Activated naive CD4-positive, alpha-beta T cell treated with anti-CD3 and anti-CD28 coated beads for 36 hours (primary cell): ENCODE measurements around the gene CAT. TPM values are rescaled to one million over a fixed set of nuclear protein-coding genes. Genes with fewer than 3 reads are reported as not detected.

Experiments
- CTCF ChIA-PET: fragments of 350-600 bp; sonication (Branson Sonifier 250); formaldehyde crosslinking; loops from one replicate; lab custom pipeline; 2021; ENCODE audit warnings: antibody characterized with exemption; lab: Charles Lee
- DNase-seq: peaks from one replicate; pipeline ENCODE4 v3.0.0-alpha.2; 2020
- H3K27ac Mint-ChIP-seq: one replicate; pipeline ENCODE4 v1.8.0; 2021; ENCODE audit warnings: mild to moderate bottlenecking, mixed read lengths
- H3K27me3 Mint-ChIP-seq: one replicate; pipeline ENCODE4 v1.8.0; 2021; ENCODE audit warnings: low read depth, mixed read lengths
- H3K36me3 Mint-ChIP-seq: one replicate; pipeline ENCODE4 v1.8.0; 2021; ENCODE audit warnings: low read depth, mixed read lengths
- H3K4me1 Mint-ChIP-seq: one replicate; pipeline ENCODE4 v1.8.0; 2021; ENCODE audit warnings: low read depth, mixed read lengths
- H3K4me3 Mint-ChIP-seq: one replicate; pipeline ENCODE4 v1.8.0; 2021; ENCODE audit warnings: mild to moderate bottlenecking, moderate library complexity, mixed read lengths
- H3K9me3 Mint-ChIP-seq: one replicate; pipeline ENCODE4 v1.8.0; 2021; ENCODE audit warnings: mixed read lengths
- intact Hi-C: fragments of 100-400 bp; cut with micrococcal nuclease; formaldehyde crosslinking; loops from one replicate; pipeline ENCODE4 v1.15.1; 2023
- total RNA-seq, 2 experiments: library from RNA; stranded (reverse); gene quantifications; one replicate each; pipeline ENCODE4 v1.2.3, GENCODE V29; 2021

Gene CAT
- total RNA-seq, 2 experiments from 2014 or later: 28.3 to 29.1 TPM

- Mint-ChIP-seq H3K27me3 (no peaks in the 10 kb centered on the region), H3K27ac (no peak overlapping the region), H3K4me3 (no peak overlapping the region), H3K9me3 (no peaks in the 10 kb centered on the region), H3K36me3 (peaks cover 3% of the 10 kb centered on the region), H3K4me1 (peaks cover 24% of the 10 kb centered on the region)
- intact Hi-C loops: no loop called here
- CTCF ChIA-PET: interaction anchor here (0.6 to 1.7 kb wide), 3 partner anchors 64 to 94 kb away, joined by 3 to 4 read pairs (median 4); no protein-coding TSS in a partner anchor
- DNase-seq: no peak
These were observed 9.7 kb downstream of the CAT start for GRCh38 chr11:34448223-34448994.

- Mint-ChIP-seq H3K9me3 (no peaks in the 10 kb centered on the region), H3K4me1 (peaks cover 21% of the 10 kb centered on the region), H3K36me3 (peaks cover 5% of the 10 kb centered on the region), H3K27me3 (no peaks in the 10 kb centered on the region), H3K4me3 (no peak overlapping the region), H3K27ac (no peak overlapping the region)
- CTCF ChIA-PET: interaction anchor here (0.9 to 1.7 kb wide), 2 partner anchors 64 to 95 kb away, joined by 4 read pairs; no protein-coding TSS in a partner anchor
- peak; percentile 49 for DNase-seq
- intact Hi-C loops: no loop called here
These were observed 10.3 kb downstream of the CAT start for GRCh38 chr11:34449013-34449412.

- Mint-ChIP-seq H3K36me3 (peaks cover 5% of the 10 kb centered on the region), H3K9me3 (no peaks in the 10 kb centered on the region), H3K4me3 (no peak overlapping the region), H3K27me3 (no peaks in the 10 kb centered on the region), H3K4me1 (peaks cover 19% of the 10 kb centered on the region), H3K27ac (no peak overlapping the region)
- DNase-seq: no peak
- intact Hi-C loops: no loop called here
- CTCF ChIA-PET: interaction anchor here (1.0 kb wide), 1 partner anchor 136 kb away, joined by 3 read pairs; no protein-coding TSS in a partner anchor
These were observed 12.3 kb downstream of the CAT start for GRCh38 chr11:34451053-34451452.

GRCh38 chr11:34454308-34455032, 15.7 kb downstream of the CAT start:
- peaks cover 14% of the 10 kb centered on the region for H3K36me3 Mint-ChIP-seq
- CTCF ChIA-PET: interaction anchor here (0.6 to 0.7 kb wide), 2 partner anchors 72 to 1199 kb away, joined by 3 read pairs; no protein-coding TSS in a partner anchor

GRCh38 chr11:34457607-34458006, 18.9 kb downstream of the CAT start:
- intact Hi-C loops: no loop called here

More at GRCh38 chr11:34454308-34455032, 15.7 kb downstream of the CAT start:
- H3K4me3 Mint-ChIP-seq: no peak overlapping the region
- no peaks in the 10 kb centered on the region for H3K4me1 Mint-ChIP-seq
- intact Hi-C loops: no loop called here
- H3K27me3 Mint-ChIP-seq: no peaks in the 10 kb centered on the region
- DNase-seq: no peak
- no peak overlapping the region for H3K27ac Mint-ChIP-seq
- no peaks in the 10 kb centered on the region for H3K9me3 Mint-ChIP-seq

GRCh38 chr11:34458525-34458924, 19.8 kb downstream of the CAT start:
- DNase-seq: no peak
- Mint-ChIP-seq H3K27me3 (no peaks in the 10 kb centered on the region), H3K4me3 (no peak overlapping the region), H3K36me3 (peaks cover 15% of the 10 kb centered on the region), H3K9me3 (no peaks in the 10 kb centered on the region), H3K4me1 (no peaks in the 10 kb centered on the region), H3K27ac (no peak overlapping the region)
- CTCF ChIA-PET: interaction anchor here (0.7 kb wide), 1 partner anchor 11 kb away, joined by 4 read pairs; no protein-coding TSS in a partner anchor
- intact Hi-C loops: no loop called here

More at GRCh38 chr11:34457607-34458006, 18.9 kb downstream of the CAT start:
- Mint-ChIP-seq H3K9me3 (no peaks in the 10 kb centered on the region), H3K4me1 (no peaks in the 10 kb centered on the region), H3K27me3 (no peaks in the 10 kb centered on the region), H3K36me3 (peaks cover 12% of the 10 kb centered on the region), H3K27ac (no peak overlapping the region), H3K4me3 (no peak overlapping the region)
- CTCF ChIA-PET: interaction anchor here (2.1 kb wide), 1 partner anchor 10 kb away, joined by 9 read pairs; no protein-coding TSS in a partner anchor
- no peak for DNase-seq

DNA sequence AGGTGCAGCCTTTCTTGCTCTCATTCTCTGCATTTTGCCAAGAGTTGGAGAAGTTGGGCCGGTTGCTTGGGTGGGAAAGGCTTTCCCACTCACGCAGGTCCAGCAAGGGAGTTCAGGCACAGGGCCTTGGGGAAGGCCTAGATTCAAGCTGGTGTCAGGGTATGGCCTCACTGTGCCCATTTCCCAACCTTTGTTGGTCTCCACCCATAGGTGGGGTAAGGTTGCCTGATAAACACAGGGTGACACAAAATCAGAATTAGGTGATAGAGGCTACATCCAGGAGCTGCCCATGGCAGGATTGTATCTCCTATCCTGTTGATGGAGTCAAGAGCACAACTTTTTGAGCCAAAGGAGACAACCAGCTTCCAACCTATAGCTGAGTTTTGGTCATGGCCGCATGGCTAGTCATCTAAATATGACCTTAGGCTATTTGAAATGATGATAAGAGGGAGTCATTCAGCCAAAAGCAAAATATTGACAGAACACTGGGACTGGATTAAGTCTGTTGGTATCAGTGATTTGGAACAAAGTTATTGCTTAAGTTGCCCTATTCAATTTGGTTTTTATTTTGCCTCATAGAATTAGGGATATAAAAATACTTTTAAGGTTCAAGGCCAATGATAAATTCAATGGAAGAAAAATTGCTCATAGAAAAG, 20.9 kb downstream of the CAT start:
- no peaks in the 10 kb centered on the region for H3K27me3 Mint-ChIP-seq
- H3K27ac Mint-ChIP-seq: no peak overlapping the region
- intact Hi-C loops: loop anchor here (10.0 kb wide), 1 partner anchor 465 kb away; no protein-coding TSS in a partner anchor
- CTCF ChIA-PET: no interaction called here
- no peaks in the 10 kb centered on the region for H3K9me3 Mint-ChIP-seq
- no peaks in the 10 kb centered on the region for H3K4me1 Mint-ChIP-seq
- H3K36me3 Mint-ChIP-seq: peaks cover 22% of the 10 kb centered on the region
- DNase-seq: no peak
- no peak overlapping the region for H3K4me3 Mint-ChIP-seq

- Mint-ChIP-seq H3K27me3 (no peaks in the 10 kb centered on the region), H3K4me1 (no peaks in the 10 kb centered on the region), H3K36me3 (peaks cover 25% of the 10 kb centered on the region), H3K27ac (no peak overlapping the region), H3K4me3 (no peak overlapping the region), H3K9me3 (no peaks in the 10 kb centered on the region)
- intact Hi-C loops: loop anchor here (10.0 kb wide), 1 partner anchor 465 kb away; no protein-coding TSS in a partner anchor
- CTCF ChIA-PET: no interaction called here
- no peak for DNase-seq
These were observed 21.5 kb downstream of the CAT start for GRCh38 chr11:34460278-34460677.

GRCh38 chr11:34461215-34461614, 22.5 kb downstream of the CAT start:
- H3K4me1 Mint-ChIP-seq: no peaks in the 10 kb centered on the region
- intact Hi-C loops: loop anchor here (10.0 kb wide), 1 partner anchor 466 kb away; no protein-coding TSS in a partner anchor

GRCh38 chr11:34464591-34465051, 25.9 kb downstream of the CAT start:
- peaks cover 7% of the 10 kb centered on the region for H3K9me3 Mint-ChIP-seq
- CTCF ChIA-PET: interaction anchor here (0.6 to 1.0 kb wide), 3 partner anchors 11 to 107 kb away, joined by 3 read pairs; partner anchors contain the start of gene ABTB2
- DNase-seq: no peak
- no peaks in the 10 kb centered on the region for H3K4me1 Mint-ChIP-seq
- no peak overlapping the region for H3K4me3 Mint-ChIP-seq
- intact Hi-C loops: loop anchor here (10.0 kb wide), 1 partner anchor 470 kb away; no protein-coding TSS in a partner anchor
- peak overlapping the region; percentile 8 for H3K27ac Mint-ChIP-seq
- H3K27me3 Mint-ChIP-seq: no peaks in the 10 kb centered on the region
- H3K36me3 Mint-ChIP-seq: peaks cover 30% of the 10 kb centered on the region

More at GRCh38 chr11:34461215-34461614, 22.5 kb downstream of the CAT start:
- Mint-ChIP-seq H3K36me3 (peaks cover 31% of the 10 kb centered on the region), H3K9me3 (peaks cover 1% of the 10 kb centered on the region), H3K4me3 (no peak overlapping the region), H3K27ac (no peak overlapping the region), H3K27me3 (no peaks in the 10 kb centered on the region)
- CTCF ChIA-PET: no interaction called here
- no peak for DNase-seq

GRCh38 chr11:34466802-34467488, 28.2 kb downstream of the CAT start:
- intact Hi-C loops: loop anchor here (10.0 kb wide), 1 partner anchor 472 kb away; no protein-coding TSS in a partner anchor
- Mint-ChIP-seq H3K4me3 (no peak overlapping the region), H3K9me3 (peaks cover 7% of the 10 kb centered on the region), H3K27ac (no peak overlapping the region), H3K4me1 (no peaks in the 10 kb centered on the region), H3K27me3 (no peaks in the 10 kb centered on the region), H3K36me3 (peaks cover 33% of the 10 kb centered on the region)
- no peak for DNase-seq
- CTCF ChIA-PET: interaction anchor here (0.7 to 3.2 kb wide), 14 partner anchors 10 to 325 kb away, joined by 3 to 31 read pairs (median 7); no protein-coding TSS in a partner anchor
